ENCODE data around the gene SMAD2. TPM values are rescaled to one million over a fixed set of nuclear protein-coding genes. Genes with fewer than 3 reads are reported as not detected.

Gene SMAD2
- total RNA-seq: 100 to 1,000 TPM in 1 of 4 donors, 10 to 100 TPM in 3; 54.5 to 105 (median 83.6) TPM

DNA sequence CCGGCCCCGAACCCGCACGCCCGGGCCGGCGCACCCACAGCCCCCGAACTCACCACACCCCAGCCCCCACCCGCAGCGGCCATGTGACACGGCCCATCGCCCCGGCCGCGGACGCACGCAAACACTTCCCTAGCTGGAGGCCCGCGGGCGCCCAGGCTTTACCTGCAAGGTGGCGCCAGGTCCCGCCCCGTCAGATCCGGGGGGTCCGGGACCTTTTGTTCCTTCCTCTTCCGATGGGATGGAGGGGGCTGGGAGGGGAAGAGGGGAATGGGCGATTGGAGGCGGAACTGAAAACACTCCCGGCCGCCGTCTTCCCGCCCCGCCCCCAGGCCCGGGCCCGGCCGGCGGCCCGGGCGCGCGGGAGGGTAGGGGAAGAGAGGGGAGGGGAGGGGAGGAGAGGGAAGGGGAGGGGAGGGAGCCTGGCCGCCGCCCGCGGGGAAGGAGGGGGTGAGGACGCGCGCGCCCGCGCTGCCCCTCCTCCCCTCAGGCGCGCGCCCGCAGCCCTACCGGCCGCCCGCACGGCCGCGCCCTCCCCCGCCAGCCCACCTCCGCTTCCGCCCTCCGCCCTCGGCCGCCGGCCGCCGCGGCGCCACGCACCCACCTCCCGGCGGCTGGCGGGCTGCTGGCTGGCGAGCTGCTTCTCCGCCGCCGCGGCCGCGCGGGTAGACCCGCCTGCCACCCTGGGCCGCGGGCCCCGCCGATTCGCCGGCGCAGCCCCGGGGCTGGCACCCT is at the start of gene SMAD2:
Gene SMAD2, minus strand, starts transcription at position 461 of the 732 bp plus-strand sequence. CDS start 33,903 bp downstream, outside the sequence.
- TF ChIP-seq, protein P1, sequence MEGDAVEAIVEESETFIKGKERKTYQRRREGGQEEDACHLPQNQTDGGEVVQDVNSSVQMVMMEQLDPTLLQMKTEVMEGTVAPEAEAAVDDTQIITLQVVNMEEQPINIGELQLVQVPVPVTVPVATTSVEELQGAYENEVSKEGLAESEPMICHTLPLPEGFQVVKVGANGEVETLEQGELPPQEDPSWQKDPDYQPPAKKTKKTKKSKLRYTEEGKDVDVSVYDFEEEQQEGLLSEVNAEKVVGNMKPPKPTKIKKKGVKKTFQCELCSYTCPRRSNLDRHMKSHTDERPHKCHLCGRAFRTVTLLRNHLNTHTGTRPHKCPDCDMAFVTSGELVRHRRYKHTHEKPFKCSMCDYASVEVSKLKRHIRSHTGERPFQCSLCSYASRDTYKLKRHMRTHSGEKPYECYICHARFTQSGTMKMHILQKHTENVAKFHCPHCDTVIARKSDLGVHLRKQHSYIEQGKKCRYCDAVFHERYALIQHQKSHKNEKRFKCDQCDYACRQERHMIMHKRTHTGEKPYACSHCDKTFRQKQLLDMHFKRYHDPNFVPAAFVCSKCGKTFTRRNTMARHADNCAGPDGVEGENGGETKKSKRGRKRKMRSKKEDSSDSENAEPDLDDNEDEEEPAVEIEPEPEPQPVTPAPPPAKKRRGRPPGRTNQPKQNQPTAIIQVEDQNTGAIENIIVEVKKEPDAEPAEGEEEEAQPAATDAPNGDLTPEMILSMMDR (IDR thresholded peaks at IDR 0.05): no peak
- no peak for TF ChIP-seq POLR2A (IDR thresholded peaks at IDR 0.05)
- peak within 1 kb of the TSS; percentile 86 for H3K4me3 ChIP-seq (ENCODE audit: low read depth, poor library complexity, severe bottlenecking)
- intact Hi-C loops (cut with DNase I; ENCODE audit: low total_unique reads): no loop called here
- WGBS, 2 donors: 3 to 4% methylated on average over 18 to 20 of the region's 93 CpGs
- peak; percentile 73 to 97 for DNase-seq (ENCODE audit: low spot score in 2 of 2)

DNA sequence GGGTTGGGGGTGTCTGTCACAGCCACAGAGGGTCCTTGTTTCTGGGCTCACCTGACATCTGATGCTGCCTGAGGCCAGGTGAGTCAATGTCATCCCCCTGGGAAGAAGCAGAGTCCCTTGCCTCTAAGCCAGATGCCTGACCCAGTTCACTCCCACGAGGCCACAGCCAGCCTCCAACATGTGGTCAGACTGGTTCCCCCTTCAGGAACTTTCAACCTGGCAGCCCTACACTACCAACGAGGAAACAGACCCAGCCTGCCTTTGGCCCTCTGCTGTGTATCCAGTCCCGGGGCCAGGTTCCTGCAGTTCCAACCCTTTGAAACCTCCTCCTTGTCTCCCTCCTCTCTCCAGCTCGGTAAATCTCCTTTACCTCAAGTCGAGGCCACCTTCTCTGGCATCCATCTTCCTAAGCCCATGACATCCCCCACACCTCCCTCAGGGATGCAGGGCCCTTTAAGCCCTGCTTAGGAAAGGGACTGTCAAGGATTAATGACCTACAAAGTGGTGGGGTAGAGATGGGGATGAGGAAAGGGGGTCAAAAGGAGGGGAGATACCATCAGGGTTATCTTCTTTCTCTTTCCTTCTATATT is 49.2 kb upstream of the SMAD2 start:
- peak in 1 of 2 donors; percentile 82 for DNase-seq (ENCODE audit: low spot score in 2 of 2)
- no peak overlapping the region for H3K4me3 ChIP-seq (ENCODE audit: low read depth, poor library complexity, severe bottlenecking)
- TF ChIP-seq, protein P1 (IDR thresholded peaks at IDR 0.05): no peak
- TF ChIP-seq POLR2A (IDR thresholded peaks at IDR 0.05): no peak
- WGBS, 2 donors: 34 to 48% methylated on average over 5 of the region's 5 CpGs
- intact Hi-C loops (cut with DNase I; ENCODE audit: low total_unique reads): no loop called here

DNA sequence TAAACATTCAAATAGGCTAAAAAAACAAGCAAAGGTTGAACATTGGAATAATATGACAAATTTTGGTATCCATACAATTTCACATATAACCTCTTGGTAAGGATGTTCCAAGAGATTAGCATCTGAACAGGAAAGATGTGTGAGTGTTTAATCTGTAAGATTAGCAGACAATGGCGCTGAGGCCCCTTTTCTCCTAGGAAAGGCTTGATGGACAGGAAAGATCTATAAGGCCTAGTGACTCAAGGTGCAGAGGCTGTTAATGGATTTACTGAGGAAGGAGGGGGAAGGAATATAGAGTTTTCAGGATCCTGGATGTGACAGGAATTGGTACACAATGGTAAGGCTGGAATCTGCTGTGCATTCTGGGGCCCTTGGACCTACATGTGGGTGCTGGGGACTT is 48.1 kb upstream of the SMAD2 start:
- 74 to 92% methylated on average over 1 of the region's 1 CpG for WGBS, 2 donors
- intact Hi-C loops (cut with DNase I; ENCODE audit: low total_unique reads): no loop called here
- H3K4me3 ChIP-seq (ENCODE audit: low read depth, poor library complexity, severe bottlenecking): no peak overlapping the region
- TF ChIP-seq, protein P1 (IDR thresholded peaks at IDR 0.05): no peak
- TF ChIP-seq POLR2A (IDR thresholded peaks at IDR 0.05): no peak
- DNase-seq (ENCODE audit: low spot score in 2 of 2): peak in 1 of 2 donors; percentile 28

DNA sequence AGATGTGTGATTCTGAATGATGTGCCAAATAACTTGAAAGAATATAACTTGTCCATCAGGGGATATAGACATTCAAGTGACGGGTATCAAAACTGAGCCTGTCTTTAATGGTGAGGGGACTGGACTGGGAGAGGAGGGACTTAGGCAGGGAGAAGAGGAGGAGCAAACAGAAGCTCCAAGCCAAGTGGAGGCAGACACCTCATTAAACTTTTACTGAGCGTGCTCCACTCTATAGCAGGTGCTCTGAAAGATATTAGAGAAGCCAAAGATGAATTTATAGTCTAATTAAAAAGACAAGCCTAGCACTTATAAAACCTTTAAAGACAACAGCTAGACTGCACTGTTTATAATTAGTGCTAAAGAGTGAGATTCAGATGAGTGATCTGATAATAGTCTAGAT is 47.7 kb upstream of the SMAD2 start:
- TF ChIP-seq, protein P1 (IDR thresholded peaks at IDR 0.05): no peak
- TF ChIP-seq POLR2A (IDR thresholded peaks at IDR 0.05): no peak
- H3K4me3 ChIP-seq (ENCODE audit: low read depth, poor library complexity, severe bottlenecking): no peak overlapping the region
- peak in 1 of 2 donors; percentile 1 for DNase-seq (ENCODE audit: low spot score in 2 of 2)
- intact Hi-C loops (cut with DNase I; ENCODE audit: low total_unique reads): no loop called here
- WGBS, 2 donors: 93 to 95% methylated on average over 2 of the region's 2 CpGs

DNA sequence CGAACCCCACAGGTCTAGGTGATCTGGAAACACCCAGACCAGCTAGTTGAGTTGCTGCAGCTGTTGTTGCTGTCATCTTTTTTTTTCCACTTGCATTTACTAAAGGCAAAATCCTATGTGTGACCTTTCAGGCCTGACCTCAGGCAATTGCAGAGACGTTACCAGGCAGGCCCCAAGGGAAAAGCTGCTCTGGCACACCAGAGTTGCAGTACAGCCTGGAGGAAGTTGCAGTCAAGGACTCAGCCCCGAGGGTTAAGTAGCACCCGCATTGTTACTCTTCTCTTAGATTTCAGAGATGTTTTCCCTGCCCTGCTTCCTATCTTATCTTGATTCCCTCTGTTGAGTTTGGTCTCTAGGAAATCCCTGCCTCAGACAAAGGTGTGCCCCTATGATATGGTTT is 45.2 kb upstream of the SMAD2 start:
- 58 to 67% methylated on average over 4 of the region's 4 CpGs for WGBS, 2 donors
- DNase-seq (ENCODE audit: low spot score in 2 of 2): no peak
- intact Hi-C loops (cut with DNase I; ENCODE audit: low total_unique reads): no loop called here
- TF ChIP-seq, protein P1 (IDR thresholded peaks at IDR 0.05): no peak
- TF ChIP-seq POLR2A (IDR thresholded peaks at IDR 0.05): no peak
- H3K4me3 ChIP-seq (ENCODE audit: low read depth, poor library complexity, severe bottlenecking): no peak overlapping the region

Measured in lower leg skin (tissue), 4 donors.